ENCODE data around the gene TP53INP2.

The TP53INP2 gene

GRCh38 chr20:34706302-34706875 lies 2.2 kb downstream of the TP53INP2 start:
- DNase-seq (ENCODE audit: low read depth in 2 of 2) = no peak
- TF ChIP-seq CTCF (IDR thresholded peaks at IDR 0.05; ENCODE audit: low read depth, low read length) = no peak
- no peak overlapping the region for H3K4me3 ChIP-seq (replicated peaks in 1 of 2; ENCODE audit: low read depth in 2 of 2, low read length in 2 of 2)

DNA sequence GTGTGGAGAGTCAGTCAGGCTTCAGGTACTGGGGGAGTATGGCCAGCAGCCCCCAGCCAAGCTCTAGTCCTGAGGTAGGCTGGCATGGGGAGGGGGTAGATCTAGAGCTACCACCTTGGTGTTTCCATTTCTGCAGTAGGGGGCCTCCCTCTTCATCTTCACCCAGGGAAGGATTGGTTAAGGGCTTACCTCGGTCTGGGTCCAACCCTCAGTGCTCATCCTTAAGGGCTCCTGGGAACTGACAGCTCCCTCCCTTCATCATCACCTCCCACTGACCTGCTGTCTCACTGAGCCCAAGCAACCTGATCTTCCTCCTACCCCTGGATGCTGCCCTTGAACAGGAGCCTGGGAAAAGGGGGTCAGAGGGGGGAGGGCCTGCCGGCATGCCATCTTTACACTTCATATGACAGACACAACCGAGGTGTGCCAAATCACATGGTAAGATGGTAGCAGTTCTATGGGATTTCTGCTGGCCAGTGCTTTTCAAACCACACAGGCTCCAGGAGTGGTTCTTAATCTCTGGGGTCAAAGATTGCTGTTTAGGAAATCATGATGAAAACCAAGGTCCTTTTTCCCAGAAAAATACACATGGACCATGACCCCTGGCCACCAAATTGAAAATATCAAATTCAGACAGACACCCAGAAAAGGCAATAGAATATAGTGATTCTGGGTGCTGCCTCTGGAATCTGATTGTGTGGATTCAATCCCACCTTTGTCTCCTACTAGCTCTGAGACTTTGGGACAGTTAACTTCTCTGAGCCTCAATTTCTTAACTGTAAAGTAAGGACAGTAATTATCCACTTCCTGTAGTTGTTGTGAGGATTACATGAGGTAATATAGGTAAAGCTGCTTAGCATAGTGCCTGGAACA lies 3.0 kb downstream of the TP53INP2 start:
- no peak for TF ChIP-seq CTCF (IDR thresholded peaks at IDR 0.05; ENCODE audit: low read depth, low read length)
- no peak overlapping the region for H3K4me3 ChIP-seq (replicated peaks in 1 of 2; ENCODE audit: low read depth in 2 of 2, low read length in 2 of 2)
- no peak for DNase-seq (ENCODE audit: low read depth in 2 of 2)

- DNase-seq (ENCODE audit: low read depth in 2 of 2) = peak; percentile 45 to 55
- TF ChIP-seq CTCF (IDR thresholded peaks at IDR 0.05; ENCODE audit: low read depth, low read length) = peak; percentile 35
- H3K4me3 ChIP-seq (replicated peaks in 1 of 2; ENCODE audit: low read depth in 2 of 2, low read length in 2 of 2) = peak overlapping the region; percentile 58 to 59
These were observed 4.5 kb downstream of the TP53INP2 start for GRCh38 chr20:34708621-34709043.

DNA sequence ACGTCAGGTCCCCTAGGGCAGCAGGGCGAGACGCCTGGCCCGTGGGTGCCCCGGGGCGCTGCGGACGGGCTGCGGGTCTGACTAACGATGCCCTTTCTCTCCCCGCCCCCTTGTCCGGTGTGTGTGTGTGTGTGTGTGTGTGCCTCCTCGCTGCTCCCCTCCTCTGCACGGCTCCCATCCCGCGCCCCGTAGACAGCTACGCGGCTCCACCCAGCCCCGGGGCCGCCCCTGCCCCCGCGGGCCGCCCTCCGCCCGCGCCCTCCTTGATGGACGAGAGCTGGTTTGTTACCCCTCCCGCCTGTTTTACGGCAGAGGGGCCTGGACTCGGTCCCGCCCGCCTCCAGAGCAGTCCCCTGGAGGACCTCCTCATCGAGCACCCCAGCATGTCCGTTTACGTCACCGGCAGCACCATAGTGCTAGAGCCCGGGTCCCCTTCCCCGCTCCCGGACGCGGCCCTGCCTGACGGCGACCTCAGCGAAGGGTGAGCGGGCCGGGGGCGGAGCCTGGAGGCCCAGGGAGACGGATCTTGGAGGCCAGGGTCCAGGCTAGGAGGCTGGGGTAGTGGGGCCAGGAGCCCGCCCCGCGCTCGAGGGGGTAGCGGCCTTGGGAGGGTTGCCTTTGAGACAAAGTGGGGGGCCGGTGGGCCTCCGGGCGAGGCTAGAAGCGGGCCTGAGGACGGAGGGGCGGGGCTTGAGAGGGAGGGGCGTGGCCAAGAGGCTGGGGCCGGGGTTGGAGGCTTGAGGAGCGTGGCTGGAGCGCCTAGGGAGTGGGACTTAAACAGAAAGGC lies 5.1 kb downstream of the TP53INP2 start:
- TF ChIP-seq CTCF (IDR thresholded peaks at IDR 0.05; ENCODE audit: low read depth, low read length) = no peak
- H3K4me3 ChIP-seq (replicated peaks in 1 of 2; ENCODE audit: low read depth in 2 of 2, low read length in 2 of 2) = peak overlapping the region; percentile 58 to 59
- peak; percentile 76 to 84 for DNase-seq (ENCODE audit: low read depth in 2 of 2)

DNA sequence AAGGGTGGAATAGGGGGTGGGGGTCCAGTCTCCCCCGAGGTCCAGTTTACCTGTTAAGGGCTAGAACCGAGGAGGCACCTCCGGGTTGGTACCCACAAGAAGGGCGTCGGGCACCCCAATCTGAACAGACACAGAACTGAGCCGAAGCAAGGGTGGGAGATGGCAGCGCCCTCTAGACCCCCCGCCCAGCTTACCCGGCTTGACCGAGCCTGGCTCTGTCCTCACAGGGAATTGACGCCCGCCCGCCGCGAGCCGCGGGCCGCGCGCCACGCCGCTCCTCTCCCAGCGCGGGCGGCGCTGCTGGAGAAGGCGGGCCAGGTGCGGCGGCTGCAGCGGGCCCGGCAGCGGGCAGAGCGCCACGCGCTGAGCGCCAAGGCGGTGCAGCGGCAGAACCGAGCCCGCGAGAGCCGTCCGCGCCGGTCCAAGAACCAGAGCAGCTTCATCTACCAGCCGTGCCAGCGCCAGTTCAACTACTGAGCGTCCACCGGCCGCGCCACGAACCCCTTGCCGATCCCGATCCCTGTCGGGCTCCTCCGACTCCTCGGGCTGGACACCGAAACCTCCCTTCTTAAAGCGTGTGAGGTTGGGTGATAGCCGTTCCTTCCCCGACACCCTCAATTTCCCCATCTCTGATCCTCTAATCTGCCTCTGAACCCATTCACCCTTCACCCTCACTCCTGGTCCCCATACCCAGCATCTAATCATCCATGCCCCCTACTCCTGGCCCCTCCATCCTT lies 5.9 kb downstream of the TP53INP2 start:
- no peak for TF ChIP-seq CTCF (IDR thresholded peaks at IDR 0.05; ENCODE audit: low read depth, low read length)
- DNase-seq (ENCODE audit: low read depth in 2 of 2) = peak in 1 of 2 donors; percentile 73

GRCh38 chr20:34710568-34710839 lies 6.4 kb downstream of the TP53INP2 start:
- DNase-seq (ENCODE audit: low read depth in 2 of 2) = no peak
- H3K4me3 ChIP-seq (replicated peaks in 1 of 2; ENCODE audit: low read depth in 2 of 2, low read length in 2 of 2) = peak overlapping the region in 1 of 2 donors; percentile 59
- no peak for TF ChIP-seq CTCF (IDR thresholded peaks at IDR 0.05; ENCODE audit: low read depth, low read length)

More for the DNA sequence above, 5.9 kb downstream of the TP53INP2 start:
- H3K4me3 ChIP-seq (replicated peaks in 1 of 2; ENCODE audit: low read depth in 2 of 2, low read length in 2 of 2) = peak overlapping the region; percentile 58 to 59

Data from cardiac fibroblast (primary cell).